Cardiac muscle cell (in vitro differentiated cells and primary cell): ENCODE measurements around the gene ERICH6. TPM values are rescaled to one million over a fixed set of nuclear protein-coding genes. Genes with fewer than 3 reads are reported as not detected.
A peak's percentile ranks its signal among the peaks of the same experiment; 100 is the strongest.

ENCODE experiments used
- DNase-seq, 2 donors: peaks; one replicate each; pipeline versions ENCODE4 v3.0.0 to v3.0.0-alpha.2; 2010 to 2017; ENCODE audit warnings: low read depth in 1 of 2, low spot score in 1 of 2
- H3K27ac ChIP-seq: fragments of 200-600 bp; sonication (generic); 2 replicates; pipeline ENCODE4 v1.5.1; 2016
- H3K27me3 ChIP-seq: fragments of 200-600 bp; sonication (generic); 2 replicates; pipeline ENCODE4 v1.6.0; 2016; ENCODE audit warnings: control low read depth
- H3K36me3 ChIP-seq: fragments of 200-600 bp; sonication (generic); 2 replicates; pipeline ENCODE4 v1.5.1; 2016; ENCODE audit warnings: control low read depth
- H3K4me1 ChIP-seq: fragments of 200-600 bp; sonication (generic); 2 replicates; pipeline ENCODE4 v1.8.1; 2017; ENCODE audit warnings: low read depth, mild to moderate bottlenecking, mixed run types
- H3K4me3 ChIP-seq: fragments of 200-600 bp; sonication (generic); 2 replicates; pipeline ENCODE4 v1.5.1; 2016; ENCODE audit warnings: mild to moderate bottlenecking
- H3K9me3 ChIP-seq: fragments of 200-600 bp; sonication (generic); 2 replicates; pipeline ENCODE4 v1.5.1; 2017; ENCODE audit warnings: low read depth, mild to moderate bottlenecking, control low read depth
- polyA plus RNA-seq: library from polyadenylated mRNA; unstranded; fragments of >200 nt; fragmentation: Nextera tagmentation; extraction: Ambion mirVana; gene quantifications from 2 replicates; pipeline ENCODE4 v1.2.1, GENCODE V29; 2016
- total RNA-seq: library from RNA; depleted of rRNA; stranded (reverse); fragments of >200 nt; gene quantifications from 2 replicates; pipeline ENCODE4 v1.2.3, GENCODE V29; 2016
- TF ChIP-seq, protein P1 (sequence below): IDR thresholded peaks from 2 replicates; pipeline ENCODE4 v1.5.1; 2012; ENCODE audit warnings: low read depth, mild to moderate bottlenecking, low read length

ERICH6 gene
- total and polyA plus RNA-seq, 2 experiments from 2014 or later: 0.44 TPM; not detected in 1

DNA sequence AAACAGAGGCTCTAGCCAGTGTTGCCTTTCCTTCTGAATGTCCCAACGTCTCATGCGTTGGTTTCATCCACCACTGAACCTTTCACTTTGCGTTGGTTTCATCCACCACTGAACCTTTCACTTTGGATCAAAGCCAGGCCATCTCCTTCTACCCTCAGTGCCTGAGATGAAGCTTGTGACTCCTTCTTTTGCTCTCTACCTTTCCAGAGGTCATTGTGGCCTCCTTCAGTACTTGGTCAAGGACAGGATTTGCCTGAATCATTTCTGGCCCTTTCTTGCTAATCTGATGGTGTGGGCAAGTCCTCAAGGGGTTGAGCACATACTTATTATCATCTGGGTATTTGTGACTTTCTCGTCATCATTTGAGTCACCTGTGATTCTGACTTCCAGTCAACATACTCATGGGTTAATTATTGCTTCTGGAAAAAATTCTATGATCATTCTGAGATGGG, 50.6 kb downstream of the ERICH6 start:
- TF ChIP-seq, protein P1, sequence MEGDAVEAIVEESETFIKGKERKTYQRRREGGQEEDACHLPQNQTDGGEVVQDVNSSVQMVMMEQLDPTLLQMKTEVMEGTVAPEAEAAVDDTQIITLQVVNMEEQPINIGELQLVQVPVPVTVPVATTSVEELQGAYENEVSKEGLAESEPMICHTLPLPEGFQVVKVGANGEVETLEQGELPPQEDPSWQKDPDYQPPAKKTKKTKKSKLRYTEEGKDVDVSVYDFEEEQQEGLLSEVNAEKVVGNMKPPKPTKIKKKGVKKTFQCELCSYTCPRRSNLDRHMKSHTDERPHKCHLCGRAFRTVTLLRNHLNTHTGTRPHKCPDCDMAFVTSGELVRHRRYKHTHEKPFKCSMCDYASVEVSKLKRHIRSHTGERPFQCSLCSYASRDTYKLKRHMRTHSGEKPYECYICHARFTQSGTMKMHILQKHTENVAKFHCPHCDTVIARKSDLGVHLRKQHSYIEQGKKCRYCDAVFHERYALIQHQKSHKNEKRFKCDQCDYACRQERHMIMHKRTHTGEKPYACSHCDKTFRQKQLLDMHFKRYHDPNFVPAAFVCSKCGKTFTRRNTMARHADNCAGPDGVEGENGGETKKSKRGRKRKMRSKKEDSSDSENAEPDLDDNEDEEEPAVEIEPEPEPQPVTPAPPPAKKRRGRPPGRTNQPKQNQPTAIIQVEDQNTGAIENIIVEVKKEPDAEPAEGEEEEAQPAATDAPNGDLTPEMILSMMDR: no peak

DNA sequence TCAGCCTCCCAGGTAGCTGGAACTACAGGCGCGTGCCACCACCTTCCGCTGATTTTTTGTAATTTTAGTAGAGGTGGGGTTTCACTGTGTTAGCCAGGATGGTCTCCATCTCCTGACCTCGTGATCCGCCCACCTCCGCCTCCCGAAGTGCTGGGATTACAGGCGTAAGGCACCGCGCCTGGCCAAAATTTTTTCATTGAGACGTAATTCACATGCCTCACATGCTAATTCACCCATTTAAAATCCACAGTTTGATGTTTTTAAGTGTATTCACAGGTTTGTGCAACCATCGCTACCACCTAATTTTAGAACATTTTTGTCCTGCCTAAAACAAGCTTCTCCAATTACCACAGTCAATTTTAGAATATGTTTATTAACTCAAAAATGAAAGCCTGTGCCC, 63.5 kb downstream of the ERICH6 start:
- Histone ChIP-seq H3K27me3 (no peaks in the 10 kb centered on the region), H3K9me3 (no peaks in the 10 kb centered on the region), H3K27ac (no peak overlapping the region), H3K4me3 (no peak overlapping the region), H3K36me3 (no peaks in the 10 kb centered on the region), H3K4me1 (no peaks in the 10 kb centered on the region)
- DNase-seq: no peak
- TF ChIP-seq, protein P1: no peak

More for the DNA sequence above, 50.6 kb downstream of the ERICH6 start:
- Histone ChIP-seq H3K4me3 (no peak overlapping the region), H3K27ac (no peak overlapping the region), H3K4me1 (no peaks in the 10 kb centered on the region), H3K36me3 (no peaks in the 10 kb centered on the region), H3K27me3 (no peaks in the 10 kb centered on the region), H3K9me3 (no peaks in the 10 kb centered on the region)
- DNase-seq: no peak

DNA sequence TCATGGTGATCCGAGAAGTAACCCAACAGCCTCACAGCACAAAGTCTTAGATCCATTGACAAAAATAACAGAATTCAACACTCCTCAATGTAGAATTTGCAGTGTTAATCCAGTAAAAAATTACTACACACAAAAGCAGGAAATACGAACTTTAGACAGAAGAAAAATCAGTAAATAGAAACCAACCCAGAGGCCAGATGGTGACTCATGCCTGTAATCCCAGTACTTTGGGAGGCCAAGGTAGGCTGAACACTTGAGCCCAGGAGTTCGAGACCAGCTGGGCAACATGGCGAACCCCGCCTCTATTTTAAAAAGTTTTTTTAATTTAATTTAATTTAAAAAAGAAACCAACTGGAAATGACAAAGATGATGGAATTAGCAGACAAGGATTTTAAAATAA, 64.5 kb downstream of the ERICH6 start:
- TF ChIP-seq, protein P1: no peak
- H3K36me3 ChIP-seq: no peaks in the 10 kb centered on the region
- peak in 1 of 2 donors; percentile 3 for DNase-seq
- no peaks in the 10 kb centered on the region for H3K27me3 ChIP-seq
- H3K9me3 ChIP-seq: no peaks in the 10 kb centered on the region
- no peaks in the 10 kb centered on the region for H3K4me1 ChIP-seq
- H3K4me3 ChIP-seq: no peak overlapping the region
- H3K27ac ChIP-seq: no peak overlapping the region

DNA sequence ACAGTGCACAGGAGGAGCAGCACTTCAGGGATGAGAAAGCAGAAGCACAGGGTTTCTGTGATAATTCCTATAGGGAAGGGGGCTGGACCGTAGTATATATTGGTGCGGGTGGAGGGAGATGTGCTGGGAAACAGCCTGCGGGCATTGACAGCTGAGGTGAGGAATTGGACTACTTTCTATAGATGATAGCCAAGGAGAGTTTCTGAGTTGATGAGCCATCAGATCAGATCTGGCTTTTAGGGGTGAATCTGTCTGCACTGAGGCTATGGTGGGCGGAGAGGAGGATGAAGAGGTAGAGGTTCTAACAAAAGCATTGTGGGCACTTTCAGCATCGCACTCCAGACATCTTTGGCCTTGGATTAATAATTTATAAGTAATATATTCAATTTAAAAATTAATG, 67.5 kb downstream of the ERICH6 start:
- Histone ChIP-seq H3K4me3 (no peak overlapping the region), H3K27me3 (no peaks in the 10 kb centered on the region)

DNA sequence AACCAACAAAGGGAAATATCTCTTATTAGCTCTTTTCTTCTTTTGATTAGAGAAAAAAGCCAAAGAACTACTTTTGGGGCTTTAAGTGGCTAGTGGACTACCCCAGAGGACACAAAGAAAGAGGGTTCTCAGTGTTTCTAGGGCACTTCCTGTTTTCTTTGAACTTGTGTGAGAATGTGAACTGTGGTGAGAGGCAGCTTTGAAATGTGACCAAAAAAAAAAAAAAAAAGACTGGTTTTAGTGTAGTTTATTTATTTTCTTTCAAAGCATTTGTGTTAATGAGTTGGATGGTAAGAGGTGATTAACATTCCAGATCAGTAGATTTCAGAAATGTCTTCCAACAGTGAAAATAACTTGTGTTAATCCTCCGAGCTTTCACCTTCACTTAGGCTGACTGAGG, 68.2 kb downstream of the ERICH6 start:
- DNase-seq: peak in 1 of 2 donors; percentile 18
- TF ChIP-seq, protein P1: no peak
- Histone ChIP-seq H3K4me3 (no peak overlapping the region), H3K27ac (no peak overlapping the region), H3K4me1 (no peaks in the 10 kb centered on the region), H3K27me3 (no peaks in the 10 kb centered on the region), H3K36me3 (peaks cover 2% of the 10 kb centered on the region), H3K9me3 (no peaks in the 10 kb centered on the region)

More for the DNA sequence above, 67.5 kb downstream of the ERICH6 start:
- H3K36me3 ChIP-seq: no peaks in the 10 kb centered on the region
- DNase-seq: no peak
- H3K4me1 ChIP-seq: no peaks in the 10 kb centered on the region
- no peak overlapping the region for H3K27ac ChIP-seq
- TF ChIP-seq, protein P1: no peak
- no peaks in the 10 kb centered on the region for H3K9me3 ChIP-seq

DNA sequence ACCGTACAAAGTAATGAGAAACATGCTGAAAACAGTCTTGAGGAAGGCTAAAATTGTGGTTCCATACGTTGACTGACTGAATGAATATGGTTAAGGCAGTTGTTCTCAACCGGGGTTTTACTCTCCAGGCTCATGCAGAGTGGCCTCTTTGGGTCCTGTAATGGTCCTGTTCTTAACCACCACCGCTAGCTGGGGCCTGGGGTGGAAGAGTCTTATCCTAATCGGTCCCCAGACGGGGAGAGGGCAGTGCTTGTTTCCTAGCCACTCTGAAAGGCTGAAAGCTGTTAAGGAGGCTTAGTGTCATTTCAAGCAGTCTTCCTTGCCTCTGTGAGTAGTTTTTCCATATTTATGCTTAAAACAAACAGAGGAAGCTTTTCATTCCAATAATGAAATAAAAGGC, 68.6 kb downstream of the ERICH6 start:
- Histone ChIP-seq H3K4me1 (no peaks in the 10 kb centered on the region), H3K27me3 (no peaks in the 10 kb centered on the region), H3K4me3 (no peak overlapping the region), H3K9me3 (no peaks in the 10 kb centered on the region), H3K36me3 (peaks cover 6% of the 10 kb centered on the region), H3K27ac (no peak overlapping the region)
- TF ChIP-seq, protein P1: no peak
- DNase-seq: no peak
